EH (cell line): ENCODE measurements around the gene PSMB11.

Experiments
- DNase-seq: peaks from one replicate; pipeline ENCODE4 v3.0.0-alpha.2; 2015; ENCODE audit warnings: low read depth

Gene PSMB11

GRCh38 chr14:23015618-23016017 lies 26.4 kb upstream of the PSMB11 start:
- no peak for DNase-seq

- no peak for DNase-seq
Measured at GRCh38 chr14:23017091-23017490, 24.9 kb upstream of the PSMB11 start.

GRCh38 chr14:23018107-23018506 lies 23.9 kb upstream of the PSMB11 start:
- DNase-seq, result no peak

- DNase-seq, result no peak
Measured at GRCh38 chr14:23020143-23021128, 21.6 kb upstream of the PSMB11 start.

- no peak for DNase-seq
Measured at GRCh38 chr14:23021434-23021833, 20.6 kb upstream of the PSMB11 start.

GRCh38 chr14:23021889-23022442 lies 20.0 kb upstream of the PSMB11 start:
- DNase-seq, result no peak

- no peak for DNase-seq
Measured at GRCh38 chr14:23023022-23023794, 18.8 kb upstream of the PSMB11 start.

GRCh38 chr14:23023795-23024152 lies 18.2 kb upstream of the PSMB11 start:
- DNase-seq, result no peak

- no peak for DNase-seq
Measured at GRCh38 chr14:23024612-23025075, 17.4 kb upstream of the PSMB11 start.

GRCh38 chr14:23025151-23025814 lies 16.7 kb upstream of the PSMB11 start:
- DNase-seq, result peak; percentile 45

- no peak for DNase-seq
Measured at GRCh38 chr14:23028799-23029198, 13.2 kb upstream of the PSMB11 start.

- DNase-seq, result no peak
Measured at GRCh38 chr14:23030936-23031335, 11.1 kb upstream of the PSMB11 start.

- no peak for DNase-seq
Measured at GRCh38 chr14:23033251-23033727, 8.7 kb upstream of the PSMB11 start.

- DNase-seq, result no peak
Measured at GRCh38 chr14:23033801-23034497, 8.1 kb upstream of the PSMB11 start.

- peak; percentile 95 for DNase-seq
Measured at GRCh38 chr14:23034498-23035302, 7.3 kb upstream of the PSMB11 start, which contains the start of gene PSMB5. TSS of gene PSMB5 (minus strand) at chr14:23034900. CDS start at chr14:23034881, 19 bp downstream.

GRCh38 chr14:23035303-23036144 lies 6.5 kb upstream of the PSMB11 start:
- DNase-seq, result no peak

- DNase-seq, result no peak
Measured at GRCh38 chr14:23040100-23040499, 1.9 kb upstream of the PSMB11 start.

GRCh38 chr14:23041729-23042128 lies 283 bp upstream of the PSMB11 start:
- peak; percentile 72 for DNase-seq

GRCh38 chr14:23043145-23043544 lies 1.1 kb downstream of the PSMB11 start:
- no peak for DNase-seq
